Vagina (tissue), 2 donors: ENCODE results near the gene B4GALT6.

Experiments used
- POLR2A ChIP-seq, 2 donors: fragments of 450-650 bp; IDR thresholded peaks; one replicate each; pipeline ENCODE4 v1.6.1; 2017; ENCODE audit warnings: antibody characterized with exemption in 2 of 2, mild to moderate bottlenecking in 2 of 2, moderate library complexity in 2 of 2
- TF ChIP-seq, protein P1 (sequence below), 3 experiments: fragments of 450-650 bp in 2 of 3; fragments of 200-600 bp in 1 of 3; sonication (generic) in 1 of 3; IDR thresholded peaks; one replicate each; pipeline ENCODE4 v1.5.1; 2017 to 2019; ENCODE audit warnings: antibody characterized with exemption in 3 of 3, mild to moderate bottlenecking in 2 of 3, moderate library complexity in 2 of 3

DNA sequence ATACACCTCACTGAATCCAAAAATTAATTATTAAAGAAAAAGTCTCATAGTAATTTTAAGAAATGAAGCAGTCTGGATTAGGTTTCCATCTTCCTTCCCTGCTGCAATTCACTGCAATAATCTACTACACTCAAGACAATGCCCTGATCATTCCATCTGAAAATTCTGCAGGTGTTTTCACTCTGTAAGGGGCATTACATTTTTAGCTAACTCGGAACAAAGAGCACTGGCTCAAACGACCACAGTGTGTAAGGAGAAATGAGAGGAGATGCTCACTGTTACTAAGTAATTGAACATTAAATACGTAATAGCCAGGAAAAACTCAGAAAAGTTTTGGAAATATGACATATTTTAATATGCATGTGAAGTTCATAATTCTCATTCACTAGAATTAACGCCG lies 1.3 kb downstream of the B4GALT6 start:
- TF ChIP-seq, protein P1, sequence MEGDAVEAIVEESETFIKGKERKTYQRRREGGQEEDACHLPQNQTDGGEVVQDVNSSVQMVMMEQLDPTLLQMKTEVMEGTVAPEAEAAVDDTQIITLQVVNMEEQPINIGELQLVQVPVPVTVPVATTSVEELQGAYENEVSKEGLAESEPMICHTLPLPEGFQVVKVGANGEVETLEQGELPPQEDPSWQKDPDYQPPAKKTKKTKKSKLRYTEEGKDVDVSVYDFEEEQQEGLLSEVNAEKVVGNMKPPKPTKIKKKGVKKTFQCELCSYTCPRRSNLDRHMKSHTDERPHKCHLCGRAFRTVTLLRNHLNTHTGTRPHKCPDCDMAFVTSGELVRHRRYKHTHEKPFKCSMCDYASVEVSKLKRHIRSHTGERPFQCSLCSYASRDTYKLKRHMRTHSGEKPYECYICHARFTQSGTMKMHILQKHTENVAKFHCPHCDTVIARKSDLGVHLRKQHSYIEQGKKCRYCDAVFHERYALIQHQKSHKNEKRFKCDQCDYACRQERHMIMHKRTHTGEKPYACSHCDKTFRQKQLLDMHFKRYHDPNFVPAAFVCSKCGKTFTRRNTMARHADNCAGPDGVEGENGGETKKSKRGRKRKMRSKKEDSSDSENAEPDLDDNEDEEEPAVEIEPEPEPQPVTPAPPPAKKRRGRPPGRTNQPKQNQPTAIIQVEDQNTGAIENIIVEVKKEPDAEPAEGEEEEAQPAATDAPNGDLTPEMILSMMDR (IDR thresholded peaks at IDR 0.05), result no peak
- no peak for TF ChIP-seq POLR2A (IDR thresholded peaks at IDR 0.05)
